Cardiac muscle cell (in vitro differentiated cells and primary cell): ENCODE results near the gene DCLK3. TPM values are rescaled to one million over a fixed set of nuclear protein-coding genes. Genes with fewer than 3 reads are reported as not detected.

Experiments
- DNase-seq, 2 donors: peaks; one replicate each; pipeline versions ENCODE4 v3.0.0 to v3.0.0-alpha.2; 2010 to 2017; ENCODE audit warnings: low read depth in 1 of 2, low spot score in 1 of 2
- H3K27ac ChIP-seq: fragments of 200-600 bp; sonication (generic); 2 replicates; pipeline ENCODE4 v1.5.1; 2016
- H3K27me3 ChIP-seq: fragments of 200-600 bp; sonication (generic); 2 replicates; pipeline ENCODE4 v1.6.0; 2016; ENCODE audit warnings: control low read depth
- H3K36me3 ChIP-seq: fragments of 200-600 bp; sonication (generic); 2 replicates; pipeline ENCODE4 v1.5.1; 2016; ENCODE audit warnings: control low read depth
- H3K4me1 ChIP-seq: fragments of 200-600 bp; sonication (generic); 2 replicates; pipeline ENCODE4 v1.8.1; 2017; ENCODE audit warnings: low read depth, mild to moderate bottlenecking, mixed run types
- H3K4me3 ChIP-seq: fragments of 200-600 bp; sonication (generic); 2 replicates; pipeline ENCODE4 v1.5.1; 2016; ENCODE audit warnings: mild to moderate bottlenecking
- H3K9me3 ChIP-seq: fragments of 200-600 bp; sonication (generic); 2 replicates; pipeline ENCODE4 v1.5.1; 2017; ENCODE audit warnings: low read depth, mild to moderate bottlenecking, control low read depth
- polyA plus RNA-seq: library from polyadenylated mRNA; unstranded; fragments of >200 nt; fragmentation: Nextera tagmentation; extraction: Ambion mirVana; gene quantifications from 2 replicates; pipeline ENCODE4 v1.2.1, GENCODE V29; 2016
- total RNA-seq: library from RNA; depleted of rRNA; stranded (reverse); fragments of >200 nt; gene quantifications from 2 replicates; pipeline ENCODE4 v1.2.3, GENCODE V29; 2016
- TF ChIP-seq, protein P1 (sequence below): IDR thresholded peaks from 2 replicates; pipeline ENCODE4 v1.5.1; 2012; ENCODE audit warnings: low read depth, mild to moderate bottlenecking, low read length

DCLK3 gene
- total and polyA plus RNA-seq, 2 experiments from 2014 or later, result 0.15 to 0.62 TPM

DNA sequence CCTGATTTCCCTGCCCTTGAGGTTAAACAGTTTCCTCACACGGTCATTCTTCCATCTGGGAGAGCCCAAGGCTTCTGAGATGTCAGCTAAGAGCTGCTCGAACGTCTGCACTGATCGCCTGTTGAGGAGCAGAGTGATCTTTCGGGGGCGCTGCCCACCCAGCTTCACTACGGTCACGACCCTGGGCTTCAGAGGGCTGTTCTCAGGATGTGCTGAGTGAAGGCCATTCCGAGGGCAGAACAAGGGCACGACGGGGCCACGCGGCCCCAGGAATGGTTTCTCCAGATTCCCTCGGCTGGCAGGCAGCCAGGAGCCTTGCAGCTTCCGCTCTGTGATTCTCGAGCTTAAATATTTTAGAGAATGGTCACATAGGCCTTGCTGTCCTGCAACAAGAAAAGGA, 25.7 kb downstream of the DCLK3 start:
- TF ChIP-seq, protein P1, sequence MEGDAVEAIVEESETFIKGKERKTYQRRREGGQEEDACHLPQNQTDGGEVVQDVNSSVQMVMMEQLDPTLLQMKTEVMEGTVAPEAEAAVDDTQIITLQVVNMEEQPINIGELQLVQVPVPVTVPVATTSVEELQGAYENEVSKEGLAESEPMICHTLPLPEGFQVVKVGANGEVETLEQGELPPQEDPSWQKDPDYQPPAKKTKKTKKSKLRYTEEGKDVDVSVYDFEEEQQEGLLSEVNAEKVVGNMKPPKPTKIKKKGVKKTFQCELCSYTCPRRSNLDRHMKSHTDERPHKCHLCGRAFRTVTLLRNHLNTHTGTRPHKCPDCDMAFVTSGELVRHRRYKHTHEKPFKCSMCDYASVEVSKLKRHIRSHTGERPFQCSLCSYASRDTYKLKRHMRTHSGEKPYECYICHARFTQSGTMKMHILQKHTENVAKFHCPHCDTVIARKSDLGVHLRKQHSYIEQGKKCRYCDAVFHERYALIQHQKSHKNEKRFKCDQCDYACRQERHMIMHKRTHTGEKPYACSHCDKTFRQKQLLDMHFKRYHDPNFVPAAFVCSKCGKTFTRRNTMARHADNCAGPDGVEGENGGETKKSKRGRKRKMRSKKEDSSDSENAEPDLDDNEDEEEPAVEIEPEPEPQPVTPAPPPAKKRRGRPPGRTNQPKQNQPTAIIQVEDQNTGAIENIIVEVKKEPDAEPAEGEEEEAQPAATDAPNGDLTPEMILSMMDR, result no peak
- no peaks in the 10 kb centered on the region for H3K27me3 ChIP-seq
- peaks cover 14% of the 10 kb centered on the region for H3K4me1 ChIP-seq
- no peaks in the 10 kb centered on the region for H3K9me3 ChIP-seq
- H3K4me3 ChIP-seq, result no peak overlapping the region
- no peaks in the 10 kb centered on the region for H3K36me3 ChIP-seq
- H3K27ac ChIP-seq, result no peak overlapping the region
- peak; percentile 15 to 35 for DNase-seq

- DNase-seq, result peak in 1 of 2 donors; percentile 27
- TF ChIP-seq, protein P1, result no peak
- Histone ChIP-seq H3K9me3 (no peaks in the 10 kb centered on the region), H3K27ac (no peak overlapping the region), H3K4me1 (peaks cover 29% of the 10 kb centered on the region), H3K36me3 (no peaks in the 10 kb centered on the region), H3K27me3 (no peaks in the 10 kb centered on the region), H3K4me3 (no peak overlapping the region)
These were observed 28.1 kb downstream of the DCLK3 start for GRCh38 chr3:36736301-36736700.

DNA sequence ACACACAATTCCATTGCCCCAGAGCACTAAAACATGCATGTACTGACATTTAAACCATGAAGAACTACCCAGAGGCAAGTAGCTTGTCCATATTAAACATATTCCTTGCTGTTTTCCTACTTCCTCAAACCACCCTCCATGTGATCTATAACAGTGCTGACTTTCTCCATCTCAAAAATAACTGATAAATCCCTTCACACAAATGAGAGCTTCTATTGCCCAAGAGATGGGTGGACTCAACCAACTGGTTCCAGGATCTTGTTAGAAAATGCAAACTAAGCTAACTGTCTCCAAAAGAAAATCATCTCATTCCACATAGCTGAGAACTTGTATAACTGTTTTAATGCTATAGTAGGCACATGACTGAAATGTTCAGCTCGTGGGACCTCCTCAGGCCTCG, 29.6 kb downstream of the DCLK3 start:
- no peaks in the 10 kb centered on the region for H3K9me3 ChIP-seq
- no peaks in the 10 kb centered on the region for H3K36me3 ChIP-seq
- TF ChIP-seq, protein P1, result no peak
- H3K4me3 ChIP-seq, result no peak overlapping the region
- H3K27me3 ChIP-seq, result no peaks in the 10 kb centered on the region
- H3K27ac ChIP-seq, result no peak overlapping the region
- peaks cover 29% of the 10 kb centered on the region for H3K4me1 ChIP-seq
- DNase-seq, result no peak

DNA sequence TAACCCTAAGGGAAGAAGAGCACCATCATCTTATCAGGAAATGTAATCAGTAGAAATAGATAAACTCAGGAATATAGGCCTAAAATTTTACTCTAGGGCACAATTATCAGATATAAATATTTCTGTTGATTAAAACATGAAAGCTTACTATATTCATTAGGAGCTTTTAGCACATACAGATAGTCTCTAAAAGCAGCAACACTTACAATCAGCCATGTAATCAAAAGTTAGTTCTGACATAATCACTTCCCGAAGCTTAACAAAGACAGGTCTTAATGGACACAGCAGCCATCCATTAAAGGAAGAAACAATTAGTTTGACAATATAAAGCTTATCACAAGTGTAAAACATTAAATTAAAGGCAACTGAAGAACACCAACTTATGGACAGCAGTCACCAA, 30.6 kb downstream of the DCLK3 start:
- H3K27me3 ChIP-seq, result no peaks in the 10 kb centered on the region
- peak overlapping the region; percentile 35 for H3K27ac ChIP-seq
- no peak for DNase-seq
- no peaks in the 10 kb centered on the region for H3K9me3 ChIP-seq
- H3K4me1 ChIP-seq, result peaks cover 29% of the 10 kb centered on the region
- TF ChIP-seq, protein P1, result no peak
- H3K4me3 ChIP-seq, result no peak overlapping the region
- no peaks in the 10 kb centered on the region for H3K36me3 ChIP-seq

GRCh38 chr3:36733162-36733696, 31.1 kb downstream of the DCLK3 start:
- no peaks in the 10 kb centered on the region for H3K36me3 ChIP-seq
- H3K9me3 ChIP-seq, result no peaks in the 10 kb centered on the region
- H3K27ac ChIP-seq, result peak overlapping the region; percentile 35
- TF ChIP-seq, protein P1, result no peak
- H3K27me3 ChIP-seq, result no peaks in the 10 kb centered on the region
- peaks cover 29% of the 10 kb centered on the region for H3K4me1 ChIP-seq
- H3K4me3 ChIP-seq, result no peak overlapping the region
- DNase-seq, result peak in 1 of 2 donors; percentile 19
